SK-N-MC (cell line): ENCODE measurements around the gene OOEP.

Experiments
- DNase-seq: peaks from one replicate; pipeline ENCODE4 v3.0.0-alpha.2; 2011; ENCODE audit warnings: low read depth, low spot score
- H3K27ac ChIP-seq: fragments of 200-600 bp; sonication (generic); 2 replicates; pipeline ENCODE4 v1.5.1; 2016; ENCODE audit warnings: mixed run types
- H3K36me3 ChIP-seq: fragments of 200-600 bp; sonication (generic); 2 replicates; pipeline ENCODE4 v1.6.1; 2017; ENCODE audit warnings: antibody characterized with exemption, low read length, mixed read lengths; ENCODE audit not compliant: insufficient read depth
- H3K4me3 ChIP-seq: fragments of 200-600 bp; sonication (generic); 2 replicates; pipeline ENCODE4 v1.5.1; 2016
- H3K9ac ChIP-seq: fragments of 200-600 bp; sonication (generic); 2 replicates; pipeline ENCODE4 v1.8.0; 2017; ENCODE audit warnings: mixed run types, mixed read lengths; ENCODE audit not compliant: insufficient read length
- H3K9me3 ChIP-seq: fragments of 200-600 bp; sonication (generic); 2 replicates; pipeline ENCODE4 v1.6.1; 2017; ENCODE audit warnings: low read depth, mild to moderate bottlenecking, antibody characterized with exemption, low read length, moderate library complexity, mixed read lengths
- EZH2 ChIP-seq: fragments of 200-600 bp; sonication (generic); IDR thresholded peaks from one replicate; pipeline ENCODE4 v1.6.1; 2017; ENCODE audit warnings: antibody characterized with exemption
- FOXP2 ChIP-seq: optimal IDR thresholded peaks from 2 replicates; pipeline ENCODE3; 2011; ENCODE audit warnings: mild to moderate bottlenecking, moderate library complexity; ENCODE audit not compliant: insufficient read depth; ENCODE audit errors: extremely low read length, control extremely low read depth
- POLR2AphosphoS5 ChIP-seq: IDR thresholded peaks from 2 replicates; pipeline ENCODE4 v1.6.1; 2012; ENCODE audit warnings: mild to moderate bottlenecking, low read depth, low read length, borderline replicate concordance

OOEP gene

GRCh38 chr6:73362358-73362757 is 7.3 kb downstream of the OOEP start, which contains the start of gene KHDC3L:
KHDC3L (plus strand) TSS chr6:73362658; CDS start chr6:73362730, 72 bp downstream.
- Histone ChIP-seq H3K36me3 (no peaks in the 10 kb centered on the region), H3K27ac (no peak within 1 kb of the TSS), H3K9ac (no peak within 1 kb of the TSS), H3K9me3 (no peaks in the 10 kb centered on the region), H3K4me3 (no peak within 1 kb of the TSS)
- TF ChIP-seq FOXP2 (no peak), POLR2AphosphoS5 (no peak), EZH2 (no peak)
- DNase-seq, result no peak

- no peak for DNase-seq
- Histone ChIP-seq H3K9me3 (no peaks in the 10 kb centered on the region), H3K4me3 (no peak within 1 kb of the TSS), H3K9ac (no peak within 1 kb of the TSS), H3K27ac (no peak within 1 kb of the TSS), H3K36me3 (no peaks in the 10 kb centered on the region)
- TF ChIP-seq EZH2 (no peak), POLR2AphosphoS5 (no peak), FOXP2 (no peak)
Measured at GRCh38 chr6:73353636-73354593, 15.8 kb downstream of the OOEP start, which contains the start of gene DPPA5. DPPA5 (minus strand) TSS chr6:73354276; CDS start chr6:73354225, 51 bp downstream.

GRCh38 chr6:73349311-73349710 is 20.4 kb downstream of the OOEP start:
- no peaks in the 10 kb centered on the region for H3K36me3 ChIP-seq
- no peaks in the 10 kb centered on the region for H3K9me3 ChIP-seq
- no peak overlapping the region for H3K4me3 ChIP-seq
- TF ChIP-seq EZH2, result no peak
- no peak for TF ChIP-seq FOXP2
- TF ChIP-seq POLR2AphosphoS5, result no peak
- DNase-seq, result no peak
- H3K9ac ChIP-seq, result no peak overlapping the region
- no peak overlapping the region for H3K27ac ChIP-seq

GRCh38 chr6:73348550-73349204 is 21.0 kb downstream of the OOEP start:
- H3K4me3 ChIP-seq, result no peak overlapping the region
- no peak for DNase-seq
- no peak overlapping the region for H3K27ac ChIP-seq
- no peak for TF ChIP-seq FOXP2
- no peak for TF ChIP-seq POLR2AphosphoS5
- H3K9ac ChIP-seq, result no peak overlapping the region
- no peaks in the 10 kb centered on the region for H3K9me3 ChIP-seq
- H3K36me3 ChIP-seq, result no peaks in the 10 kb centered on the region

GRCh38 chr6:73343164-73343563 is 26.5 kb downstream of the OOEP start:
- Histone ChIP-seq H3K36me3 (no peaks in the 10 kb centered on the region), H3K27ac (no peak overlapping the region), H3K4me3 (no peak overlapping the region), H3K9ac (no peak overlapping the region), H3K9me3 (no peaks in the 10 kb centered on the region)
- no peak for DNase-seq
- TF ChIP-seq EZH2 (no peak), FOXP2 (no peak), POLR2AphosphoS5 (no peak)

- TF ChIP-seq POLR2AphosphoS5 (no peak), FOXP2 (no peak), EZH2 (no peak)
- no peak overlapping the region for H3K9ac ChIP-seq
- no peak for DNase-seq
- no peak overlapping the region for H3K27ac ChIP-seq
- no peaks in the 10 kb centered on the region for H3K9me3 ChIP-seq
- no peak overlapping the region for H3K4me3 ChIP-seq
- H3K36me3 ChIP-seq, result no peaks in the 10 kb centered on the region
Measured at GRCh38 chr6:73342174-73342573, 27.5 kb downstream of the OOEP start.

GRCh38 chr6:73341335-73341734 is 28.4 kb downstream of the OOEP start:
- H3K9ac ChIP-seq, result no peak overlapping the region
- TF ChIP-seq POLR2AphosphoS5 (no peak), FOXP2 (no peak), EZH2 (no peak)
- no peaks in the 10 kb centered on the region for H3K36me3 ChIP-seq
- no peak overlapping the region for H3K4me3 ChIP-seq
- H3K27ac ChIP-seq, result no peak overlapping the region
- no peaks in the 10 kb centered on the region for H3K9me3 ChIP-seq
- no peak for DNase-seq

GRCh38 chr6:73340048-73340447 is 29.6 kb downstream of the OOEP start:
- H3K27ac ChIP-seq, result no peak overlapping the region
- TF ChIP-seq EZH2, result no peak
- no peak for TF ChIP-seq POLR2AphosphoS5
- no peak for TF ChIP-seq FOXP2
- no peak overlapping the region for H3K4me3 ChIP-seq
- H3K9ac ChIP-seq, result no peak overlapping the region
- no peaks in the 10 kb centered on the region for H3K36me3 ChIP-seq
- H3K9me3 ChIP-seq, result no peaks in the 10 kb centered on the region
- DNase-seq, result no peak
